ENCODE measurements around the gene CCDC97. TPM values are rescaled to one million over a fixed set of nuclear protein-coding genes. Genes with fewer than 3 reads are reported as not detected.
A peak's percentile ranks its signal among the peaks of the same experiment; 100 is the strongest.

Gene CCDC97
- total RNA-seq, 1 donor from 2014 or later: 21.8 TPM

- peaks cover 9% of the 10 kb centered on the region for H3K36me3 Mint-ChIP-seq (ENCODE audit: low read depth)
- H3K27ac Mint-ChIP-seq (ENCODE audit: unreplicated experiment): peak overlapping the region; percentile 85
- peak; percentile 78 for TF ChIP-seq CTCF (IDR thresholded peaks at IDR 0.05)
- no peaks in the 10 kb centered on the region for H3K27me3 Mint-ChIP-seq (ENCODE audit: low read depth)
- H3K4me3 Mint-ChIP-seq (ENCODE audit: unreplicated experiment): peak overlapping the region; percentile 98
- H3K4me1 Mint-ChIP-seq (ENCODE audit: low read depth): peaks cover 30% of the 10 kb centered on the region
- DNase-seq (ENCODE audit: low spot score): no peak
- no peaks in the 10 kb centered on the region for H3K9me3 Mint-ChIP-seq (ENCODE audit: low read depth)
Observed at GRCh38 chr19:41352609-41353465, 42.9 kb downstream of the CCDC97 start.

GRCh38 chr19:41353466-41354342 is 43.7 kb downstream of the CCDC97 start, which contains the start of gene TGFB1:
TGFB1 (minus strand) TSS chr19:41353922; CDS start chr19:41353044, 878 bp downstream.
- H3K27me3 Mint-ChIP-seq (ENCODE audit: low read depth): no peaks in the 10 kb centered on the region
- no peak for DNase-seq (ENCODE audit: low spot score)
- no peaks in the 10 kb centered on the region for H3K9me3 Mint-ChIP-seq (ENCODE audit: low read depth)
- H3K27ac Mint-ChIP-seq (ENCODE audit: unreplicated experiment): peak within 1 kb of the TSS; percentile 85
- peak within 1 kb of the TSS; percentile 98 for H3K4me3 Mint-ChIP-seq (ENCODE audit: unreplicated experiment)
- peaks cover 28% of the 10 kb centered on the region for H3K4me1 Mint-ChIP-seq (ENCODE audit: low read depth)
- TF ChIP-seq CTCF (IDR thresholded peaks at IDR 0.05): peak; percentile 98
- peaks cover 6% of the 10 kb centered on the region for H3K36me3 Mint-ChIP-seq (ENCODE audit: low read depth)

- Mint-ChIP-seq H3K36me3 (ENCODE audit: low read depth) (peaks cover 2% of the 10 kb centered on the region), H3K27ac (ENCODE audit: unreplicated experiment) (peak overlapping the region; percentile 75)
- DNase-seq (ENCODE audit: low spot score): no peak
Observed at GRCh38 chr19:41354343-41354953, 44.5 kb downstream of the CCDC97 start.

GRCh38 chr19:41355035-41355434 is 45.1 kb downstream of the CCDC97 start:
- no peak for DNase-seq (ENCODE audit: low spot score)
- Mint-ChIP-seq H3K36me3 (ENCODE audit: low read depth) (no peaks in the 10 kb centered on the region), H3K9me3 (ENCODE audit: low read depth) (no peaks in the 10 kb centered on the region), H3K4me1 (ENCODE audit: low read depth) (peaks cover 15% of the 10 kb centered on the region), H3K27me3 (ENCODE audit: low read depth) (no peaks in the 10 kb centered on the region), H3K27ac (ENCODE audit: unreplicated experiment) (peak overlapping the region; percentile 8), H3K4me3 (ENCODE audit: unreplicated experiment) (no peak overlapping the region)
- no peak for TF ChIP-seq CTCF (IDR thresholded peaks at IDR 0.05)

More at GRCh38 chr19:41354343-41354953, 44.5 kb downstream of the CCDC97 start:
- peak; percentile 68 for TF ChIP-seq CTCF (IDR thresholded peaks at IDR 0.05)
- Mint-ChIP-seq H3K4me1 (ENCODE audit: low read depth) (peaks cover 20% of the 10 kb centered on the region), H3K4me3 (ENCODE audit: unreplicated experiment) (peak overlapping the region; percentile 72), H3K9me3 (ENCODE audit: low read depth) (no peaks in the 10 kb centered on the region), H3K27me3 (ENCODE audit: low read depth) (no peaks in the 10 kb centered on the region)

- no peak overlapping the region for H3K4me3 Mint-ChIP-seq (ENCODE audit: unreplicated experiment)
- H3K9me3 Mint-ChIP-seq (ENCODE audit: low read depth): no peaks in the 10 kb centered on the region
- peaks cover 7% of the 10 kb centered on the region for H3K4me1 Mint-ChIP-seq (ENCODE audit: low read depth)
- no peak overlapping the region for H3K27ac Mint-ChIP-seq (ENCODE audit: unreplicated experiment)
- TF ChIP-seq CTCF (IDR thresholded peaks at IDR 0.05): no peak
- no peak for DNase-seq (ENCODE audit: low spot score)
- no peaks in the 10 kb centered on the region for H3K36me3 Mint-ChIP-seq (ENCODE audit: low read depth)
- H3K27me3 Mint-ChIP-seq (ENCODE audit: low read depth): no peaks in the 10 kb centered on the region
Observed at GRCh38 chr19:41355802-41356201, 45.8 kb downstream of the CCDC97 start.

All from chondrocyte (in vitro differentiated cells).